GM18867 (cell line): ENCODE data around the gene ABI3BP.
A peak's percentile ranks its signal among the peaks of the same experiment; 100 is the strongest.

ENCODE experiments used
- ATAC-seq: cut with Tn5 transposase; IDR thresholded peaks from one replicate; pipeline ENCODE4 v1.9.1; 2021; ENCODE audit warnings: mild to moderate bottlenecking, moderate library complexity; ENCODE audit not compliant: unreplicated experiment

Gene ABI3BP

DNA sequence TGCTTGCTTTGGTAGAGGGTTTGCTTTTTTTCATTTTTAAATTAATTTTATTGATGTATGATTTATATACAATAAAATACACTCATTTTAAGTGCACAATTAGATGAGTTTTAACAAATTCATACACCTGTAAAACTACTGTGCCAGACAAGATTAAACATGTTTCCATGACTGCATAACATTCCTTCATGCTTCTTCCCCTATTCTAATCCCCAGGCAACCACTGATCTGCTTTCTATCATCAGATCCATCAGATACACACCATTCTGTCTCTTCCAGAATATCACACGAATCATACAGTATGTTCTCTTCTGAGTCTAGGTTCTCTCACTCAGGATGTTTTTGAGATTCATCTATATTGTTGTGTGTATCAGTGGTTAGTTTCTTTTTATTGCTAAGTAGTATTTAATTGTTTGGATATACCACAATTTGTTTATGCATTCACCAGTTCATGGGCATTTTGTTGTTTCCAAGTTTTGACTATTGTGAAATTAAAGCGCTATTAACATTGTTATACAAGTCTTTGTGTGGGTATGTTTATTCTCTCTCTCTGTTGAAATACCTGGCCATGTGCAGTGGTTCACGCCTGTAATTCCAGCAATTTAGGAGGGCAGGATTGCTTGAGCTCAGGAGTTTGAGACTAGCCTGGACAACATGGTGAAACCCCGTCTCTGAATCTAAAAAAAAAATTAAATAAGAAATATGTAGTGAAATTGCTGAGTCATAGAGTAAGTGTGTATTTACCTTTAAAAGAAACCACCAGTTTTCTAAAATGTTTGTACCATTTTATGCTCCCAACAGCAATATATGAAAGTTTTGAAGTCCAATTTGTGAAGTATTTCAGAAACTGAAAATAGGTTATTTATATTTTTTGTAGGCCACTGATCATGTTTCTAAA, 290.9 kb downstream of the ABI3BP start:
- peak; percentile 54 for ATAC-seq

DNA sequence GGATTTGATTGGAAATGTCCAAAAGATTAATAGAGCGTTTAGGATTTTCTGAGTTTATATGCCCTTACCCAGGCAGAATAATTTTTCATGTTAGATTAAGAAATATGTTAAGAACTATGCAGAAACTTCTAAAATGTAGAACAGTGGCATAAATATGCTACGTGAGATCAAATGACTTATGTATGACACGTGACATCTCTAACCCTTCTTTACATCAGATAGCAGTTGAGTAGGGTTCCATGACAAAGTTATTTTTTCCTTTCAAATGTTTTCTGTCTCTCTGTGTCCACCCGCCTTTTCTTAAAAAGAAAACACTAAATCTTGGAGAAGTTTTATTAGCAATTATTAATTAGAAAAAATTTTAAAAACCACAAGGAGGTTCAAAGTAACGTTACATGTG, 292.5 kb downstream of the ABI3BP start:
- ATAC-seq = no peak
